Omental fat pad (tissue), 4 donors: Measurements from ENCODE around the gene MCF2L2. TPM values are rescaled to one million over a fixed set of nuclear protein-coding genes. Genes with fewer than 3 reads are reported as not detected.

Source experiments
- ATAC-seq: fragments of 150-250 bp; one replicate; pipeline ENCODE4 v1.9.1; 2016; ENCODE audit warnings: mild to moderate bottlenecking, moderate library complexity; ENCODE audit not compliant: low FRiP score
- DNase-seq: peaks from one replicate; pipeline ENCODE4 v3.0.0-alpha.2; 2019; ENCODE audit warnings: low spot score
- total RNA-seq, 4 donors: library from RNA; depleted of rRNA; stranded (reverse); fragments of >200 nt; gene quantifications; one replicate each; pipeline ENCODE4 v1.1.0, GENCODE V29; 2016
- TF ChIP-seq, protein P1 (sequence below), 3 donors: fragments of 450-650 bp; IDR thresholded peaks; one replicate each; pipeline ENCODE4 v1.5.1; 2016 to 2017; ENCODE audit warnings: antibody characterized with exemption in 3 of 3, mild to moderate bottlenecking in 3 of 3, moderate library complexity in 2 of 3

The MCF2L2 gene
- total RNA-seq, 4 donors from 2014 or later, result under 0.01 to 0.84 (median 0.39) TPM

DNA sequence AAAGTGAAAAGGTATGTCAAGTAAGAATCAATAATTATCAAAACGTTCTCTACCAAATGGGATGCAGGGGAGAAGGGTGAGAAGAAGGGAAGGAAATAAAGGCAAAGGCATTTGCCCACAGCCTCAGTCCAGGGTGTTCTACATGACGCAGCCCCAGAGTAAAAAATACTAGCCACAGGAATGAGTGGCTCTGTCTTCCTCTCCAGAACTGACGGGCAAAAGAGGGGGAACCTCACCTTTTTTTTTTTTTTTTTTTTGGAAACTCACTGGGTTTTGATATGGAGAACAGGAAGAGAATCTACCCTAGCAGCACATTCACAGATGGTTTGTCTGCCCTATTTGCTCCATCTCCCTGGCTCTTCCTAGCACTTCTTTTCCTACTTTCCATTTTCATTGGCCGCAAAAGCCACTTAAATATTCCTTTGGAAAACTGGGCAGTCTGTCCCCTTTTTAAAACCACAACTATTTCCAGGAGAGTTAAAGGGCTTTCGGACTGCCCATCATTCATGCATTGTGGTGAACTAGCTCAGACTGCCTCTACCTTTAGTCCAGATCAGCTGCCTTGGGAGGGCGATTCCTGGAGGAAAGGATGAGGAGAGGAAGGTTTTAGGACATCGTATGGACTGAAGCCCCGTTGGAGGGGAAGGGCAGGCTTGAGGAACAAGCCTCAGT, 147.2 kb downstream of the MCF2L2 start:
- TF ChIP-seq, protein P1, sequence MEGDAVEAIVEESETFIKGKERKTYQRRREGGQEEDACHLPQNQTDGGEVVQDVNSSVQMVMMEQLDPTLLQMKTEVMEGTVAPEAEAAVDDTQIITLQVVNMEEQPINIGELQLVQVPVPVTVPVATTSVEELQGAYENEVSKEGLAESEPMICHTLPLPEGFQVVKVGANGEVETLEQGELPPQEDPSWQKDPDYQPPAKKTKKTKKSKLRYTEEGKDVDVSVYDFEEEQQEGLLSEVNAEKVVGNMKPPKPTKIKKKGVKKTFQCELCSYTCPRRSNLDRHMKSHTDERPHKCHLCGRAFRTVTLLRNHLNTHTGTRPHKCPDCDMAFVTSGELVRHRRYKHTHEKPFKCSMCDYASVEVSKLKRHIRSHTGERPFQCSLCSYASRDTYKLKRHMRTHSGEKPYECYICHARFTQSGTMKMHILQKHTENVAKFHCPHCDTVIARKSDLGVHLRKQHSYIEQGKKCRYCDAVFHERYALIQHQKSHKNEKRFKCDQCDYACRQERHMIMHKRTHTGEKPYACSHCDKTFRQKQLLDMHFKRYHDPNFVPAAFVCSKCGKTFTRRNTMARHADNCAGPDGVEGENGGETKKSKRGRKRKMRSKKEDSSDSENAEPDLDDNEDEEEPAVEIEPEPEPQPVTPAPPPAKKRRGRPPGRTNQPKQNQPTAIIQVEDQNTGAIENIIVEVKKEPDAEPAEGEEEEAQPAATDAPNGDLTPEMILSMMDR (IDR thresholded peaks at IDR 0.05), result no peak
- ATAC-seq (no peak), DNase-seq (no peak)

DNA sequence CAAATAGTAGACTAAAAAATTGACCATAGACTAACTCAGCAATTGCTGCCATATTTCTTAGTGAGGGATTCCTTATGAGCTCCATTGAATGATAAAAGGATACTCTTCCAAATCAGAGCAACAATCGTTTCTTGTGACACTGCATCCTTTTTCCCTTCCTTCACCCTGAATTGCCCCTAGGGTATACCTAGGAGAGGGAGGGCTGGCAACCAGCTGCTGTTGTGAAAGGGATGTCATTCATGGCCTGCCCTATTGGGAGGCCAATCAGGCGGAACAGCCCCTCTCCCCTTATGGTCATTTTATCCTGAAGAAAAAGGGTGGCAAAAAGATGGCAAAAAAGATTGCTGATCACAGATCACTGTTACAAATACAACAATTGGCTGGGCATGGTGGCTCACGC, 149.0 kb downstream of the MCF2L2 start:
- ATAC-seq, result no peak
- TF ChIP-seq, protein P1 (IDR thresholded peaks at IDR 0.05), result no peak
- no peak for DNase-seq

DNA sequence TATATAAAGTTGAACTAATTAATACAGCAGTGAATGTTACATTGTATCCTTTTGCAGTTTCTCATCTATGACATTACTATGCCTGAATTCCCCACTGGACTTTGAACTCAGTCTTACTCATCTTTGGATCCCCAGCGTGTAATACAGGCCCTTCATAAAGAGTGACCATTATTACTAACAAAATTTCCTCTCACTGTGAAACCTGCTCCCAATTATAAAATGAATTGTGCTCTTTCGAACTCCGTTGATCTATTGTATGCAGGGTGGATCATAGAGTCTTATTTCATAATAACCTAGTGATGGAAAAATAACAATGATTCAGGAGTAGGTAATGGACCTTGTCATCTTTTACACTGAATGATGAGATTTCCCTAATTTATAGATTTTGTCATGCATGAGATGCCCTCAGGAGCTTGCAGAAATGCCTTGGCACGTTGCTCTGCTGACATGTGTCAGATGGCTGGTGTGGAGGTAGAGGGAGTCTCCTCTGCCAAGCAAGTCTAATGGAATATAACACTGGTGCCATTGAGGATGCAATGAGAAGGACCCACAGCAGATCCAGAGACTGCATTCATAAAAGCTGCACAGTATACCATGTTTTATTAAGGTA, 149.8 kb downstream of the MCF2L2 start:
- TF ChIP-seq, protein P1 (IDR thresholded peaks at IDR 0.05), result no peak
- ATAC-seq, result no peak
- DNase-seq, result no peak

DNA sequence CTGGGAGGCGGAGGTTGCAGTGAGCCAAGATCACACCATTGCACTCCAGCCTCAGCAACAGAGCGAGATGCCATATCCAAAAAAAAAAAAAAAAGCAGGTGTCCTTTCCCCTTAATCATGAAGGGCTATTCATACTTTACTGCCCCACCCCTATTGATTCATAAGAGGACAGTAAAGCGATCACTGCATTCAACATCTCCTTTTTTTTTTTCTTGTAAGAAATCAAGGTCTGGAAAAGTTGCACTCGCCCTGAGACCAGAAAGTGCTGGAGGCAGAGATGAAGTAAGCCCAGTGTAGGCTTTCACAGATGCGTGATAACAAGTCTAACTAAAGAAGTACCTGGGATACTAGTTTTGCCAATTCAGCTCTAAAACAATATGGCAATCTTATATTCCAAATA, 151.2 kb downstream of the MCF2L2 start:
- DNase-seq (no peak), ATAC-seq (no peak)
- TF ChIP-seq, protein P1 (IDR thresholded peaks at IDR 0.05), result no peak

DNA sequence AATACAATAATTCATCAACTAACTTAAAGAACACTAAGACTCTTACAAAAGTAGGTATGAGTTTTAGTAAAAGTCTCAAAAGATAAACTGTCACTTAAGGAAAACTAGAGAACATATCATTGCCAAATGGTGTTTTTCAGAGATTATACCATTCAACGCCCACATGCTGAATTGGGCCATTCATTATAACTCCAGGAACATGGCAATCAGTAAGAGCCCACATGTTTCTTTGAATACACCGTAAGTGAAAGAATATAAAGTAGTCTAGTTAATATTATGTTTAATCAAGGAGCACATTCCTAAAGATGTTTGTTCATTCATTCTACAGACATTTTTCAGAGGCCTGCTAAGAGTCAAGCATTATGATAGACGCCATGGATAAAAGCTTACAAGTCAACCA, 152.5 kb downstream of the MCF2L2 start:
- TF ChIP-seq, protein P1 (IDR thresholded peaks at IDR 0.05), result no peak
- no peak for ATAC-seq

DNA sequence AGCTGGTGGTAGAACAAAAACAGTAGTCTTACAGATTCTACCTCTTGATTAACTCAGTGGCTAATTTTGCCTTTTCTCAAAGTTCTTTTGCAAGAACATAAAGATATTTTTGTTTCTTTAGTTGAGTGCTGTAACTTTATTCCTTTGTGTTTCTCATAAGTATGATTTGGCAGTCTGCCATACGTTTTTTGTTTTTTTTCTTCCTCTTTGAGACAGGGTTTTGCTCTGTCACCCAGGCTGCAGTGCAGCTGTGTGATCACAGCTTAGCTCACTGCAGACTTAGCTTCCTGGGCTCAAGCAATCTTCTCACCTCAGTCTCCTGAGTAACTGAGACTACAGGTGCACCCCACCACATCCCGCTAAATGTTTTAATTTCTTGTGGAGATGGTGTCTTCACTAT, 153.0 kb downstream of the MCF2L2 start:
- TF ChIP-seq, protein P1 (IDR thresholded peaks at IDR 0.05), result no peak
- ATAC-seq (no peak), DNase-seq (no peak)

More for the DNA sequence above, 152.5 kb downstream of the MCF2L2 start:
- DNase-seq, result no peak

DNA sequence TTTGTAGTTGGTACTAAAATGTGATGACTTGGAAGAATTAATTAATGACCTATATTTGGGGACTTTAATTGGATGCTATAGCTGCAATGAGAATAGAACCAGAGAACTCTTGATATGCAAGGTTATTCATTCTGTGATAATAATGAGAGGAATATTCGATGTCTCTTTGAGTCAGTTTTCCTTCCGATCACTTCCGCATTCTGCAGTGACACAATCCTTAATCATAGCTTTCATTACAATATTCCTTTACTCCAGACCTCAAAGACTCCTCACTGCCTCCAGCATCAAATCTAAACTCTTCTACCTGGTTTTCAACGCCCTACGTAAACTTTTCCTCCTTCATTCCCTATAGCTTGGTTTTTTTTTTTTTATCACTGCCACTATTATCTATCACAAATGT, 153.8 kb downstream of the MCF2L2 start:
- ATAC-seq, result peak; percentile 44
- TF ChIP-seq, protein P1 (IDR thresholded peaks at IDR 0.05), result no peak
- no peak for DNase-seq
